GM12892 (cell line): ENCODE data around the gene U2AF2.
A peak's percentile ranks its signal among the peaks of the same experiment; 100 is the strongest.

ENCODE experiments used
- POLR2A ChIP-seq: IDR thresholded peaks from 2 replicates; pipeline ENCODE4 v1.6.1; 2011; ENCODE audit warnings: low read depth, low read length, control low read depth
- POLR2AphosphoS5 ChIP-seq: IDR thresholded peaks from 2 replicates; pipeline ENCODE4 v1.6.1; 2011; ENCODE audit warnings: low read depth, low read length, control low read depth
- TAF1 ChIP-seq: IDR thresholded peaks from 2 replicates; pipeline ENCODE4 v1.6.1; 2011; ENCODE audit warnings: low read depth, mild to moderate bottlenecking, control low read depth, low read length, borderline replicate concordance

GRCh38 chr19:55655648-55656040 is 809 bp downstream of the U2AF2 start:
- TF ChIP-seq POLR2AphosphoS5 (no peak), POLR2A (no peak), TAF1 (0 out of 2 replicates have a peak, but pooled peaks have one; percentile 53)
